HL-60/S4 treated with retinoic acid at 250 ng/mL for 4 days and 3 days (cell line): ENCODE data around the gene TIMM17A.

ENCODE experiments used
- in situ Hi-C: fragments of 300-500 bp; cut with MboI; formaldehyde crosslinking; loops from 2 replicates; pipeline ENCODE4 v1.7.0; 2022; ENCODE audit warnings: low sequenced_read_pairs

TIMM17A gene

GRCh38 chr1:201982623-201983379 lies 27.5 kb downstream of the TIMM17A start, which contains the start of gene RNPEP:
RNPEP (plus strand) TSS chr1:201982648; CDS start chr1:201982667, 19 bp downstream.
- in situ Hi-C loops: no loop called here

GRCh38 chr1:201983380-201983805 lies 28.1 kb downstream of the TIMM17A start:
- in situ Hi-C loops: no loop called here

GRCh38 chr1:201984446-201984845 lies 29.1 kb downstream of the TIMM17A start:
- in situ Hi-C loops: no loop called here

GRCh38 chr1:201985355-201985754 lies 30.1 kb downstream of the TIMM17A start:
- in situ Hi-C loops: no loop called here

GRCh38 chr1:201988601-201989000 lies 33.3 kb downstream of the TIMM17A start:
- in situ Hi-C loops: no loop called here

GRCh38 chr1:201989354-201990128 lies 34.2 kb downstream of the TIMM17A start:
- in situ Hi-C loops: no loop called here

- in situ Hi-C loops: no loop called here
Measured at GRCh38 chr1:201990427-201990826, 35.1 kb downstream of the TIMM17A start.

- in situ Hi-C loops: loop anchor here (25.0 kb wide), 1 partner anchor 113 kb away; the partner anchor contains the start of gene GPR37L1
Measured at GRCh38 chr1:201999625-202000238, 44.4 kb downstream of the TIMM17A start.

GRCh38 chr1:202002507-202002906 lies 47.2 kb downstream of the TIMM17A start:
- in situ Hi-C loops: loop anchor here (25.0 kb wide), 1 partner anchor 110 kb away; the partner anchor contains the start of gene GPR37L1

- in situ Hi-C loops: loop anchor here (25.0 kb wide), 1 partner anchor 108 kb away; the partner anchor contains the start of gene GPR37L1
Measured at GRCh38 chr1:202004711-202005110, 49.4 kb downstream of the TIMM17A start.

- in situ Hi-C loops: loop anchor here (25.0 kb wide), 1 partner anchor 106 kb away; the partner anchor contains the start of gene GPR37L1
Measured at GRCh38 chr1:202005958-202006357, 50.7 kb downstream of the TIMM17A start.

- in situ Hi-C loops: loop anchor here (25.0 kb wide), 1 partner anchor 105 kb away; the partner anchor contains the start of gene GPR37L1
Measured at GRCh38 chr1:202007304-202007703, 52.0 kb downstream of the TIMM17A start.

- in situ Hi-C loops: loop anchor here (25.0 kb wide), 1 partner anchor 104 kb away; the partner anchor contains the start of gene GPR37L1
Measured at GRCh38 chr1:202007805-202008489, 52.6 kb downstream of the TIMM17A start.

- in situ Hi-C loops: loop anchor here (25.0 kb wide), 1 partner anchor 103 kb away; the partner anchor contains the start of gene GPR37L1
Measured at GRCh38 chr1:202009326-202010179, 54.2 kb downstream of the TIMM17A start.

GRCh38 chr1:202010180-202011015 lies 55.1 kb downstream of the TIMM17A start, which contains the start of gene ELF3:
ELF3 (plus strand) TSS chr1:202010587; CDS start chr1:202011137, 550 bp downstream.
- in situ Hi-C loops: loop anchor here (25.0 kb wide), 1 partner anchor 102 kb away; the partner anchor contains the start of gene GPR37L1

- in situ Hi-C loops: loop anchor here (25.0 kb wide), 1 partner anchor 100 kb away; the partner anchor contains the start of gene GPR37L1
Measured at GRCh38 chr1:202011994-202012393, 56.7 kb downstream of the TIMM17A start.

GRCh38 chr1:202012544-202013478 lies 57.5 kb downstream of the TIMM17A start:
- in situ Hi-C loops: loop anchor here (25.0 kb wide), 1 partner anchor 99 kb away; the partner anchor contains the start of gene GPR37L1
